Prostate gland (tissue), 2 donors: ENCODE results near the gene STK35.

Experiments
- POLR2A ChIP-seq: fragments of 450-650 bp; IDR thresholded peaks from one replicate; pipeline ENCODE4 v1.6.1; 2016; ENCODE audit warnings: antibody characterized with exemption, mild to moderate bottlenecking
- POLR2AphosphoS5 ChIP-seq: sonication (generic); formaldehyde crosslinking; IDR thresholded peaks from one replicate; pipeline ENCODE4 v1.6.1; 2017; ENCODE audit warnings: antibody characterized with exemption
- TF ChIP-seq, protein P1 (sequence below), 4 experiments: fragments of 200-600 bp in 2 of 4; fragments of 450-650 bp in 2 of 4; sonication (generic) in 2 of 4; IDR thresholded peaks; 1 replicate in 3 of 4; 2 replicates in 1 of 4; pipeline ENCODE4 v1.5.1; 2016 to 2019; ENCODE audit warnings: antibody characterized with exemption in 4 of 4, mild to moderate bottlenecking in 2 of 4, moderate library complexity in 2 of 4

DNA sequence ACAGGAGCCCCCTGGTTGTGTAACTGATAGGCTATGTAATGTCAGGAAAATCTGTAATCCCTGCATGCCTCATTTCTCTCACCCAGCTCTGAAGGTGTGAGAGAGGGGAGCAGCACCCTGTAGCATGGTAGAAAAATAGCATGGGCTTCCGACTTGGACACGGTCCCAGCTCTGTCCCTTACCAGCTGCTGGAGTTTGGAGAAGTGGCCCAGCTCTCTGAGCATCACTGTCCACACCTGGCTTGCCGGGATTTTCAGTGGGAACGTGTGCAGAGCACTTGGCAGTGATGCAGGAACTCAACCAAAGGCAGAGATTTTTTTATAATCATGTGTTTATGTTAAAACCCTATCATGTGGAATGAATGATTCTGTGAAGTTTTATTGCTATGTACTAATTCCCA is 34.6 kb downstream of the STK35 start:
- TF ChIP-seq, protein P1, sequence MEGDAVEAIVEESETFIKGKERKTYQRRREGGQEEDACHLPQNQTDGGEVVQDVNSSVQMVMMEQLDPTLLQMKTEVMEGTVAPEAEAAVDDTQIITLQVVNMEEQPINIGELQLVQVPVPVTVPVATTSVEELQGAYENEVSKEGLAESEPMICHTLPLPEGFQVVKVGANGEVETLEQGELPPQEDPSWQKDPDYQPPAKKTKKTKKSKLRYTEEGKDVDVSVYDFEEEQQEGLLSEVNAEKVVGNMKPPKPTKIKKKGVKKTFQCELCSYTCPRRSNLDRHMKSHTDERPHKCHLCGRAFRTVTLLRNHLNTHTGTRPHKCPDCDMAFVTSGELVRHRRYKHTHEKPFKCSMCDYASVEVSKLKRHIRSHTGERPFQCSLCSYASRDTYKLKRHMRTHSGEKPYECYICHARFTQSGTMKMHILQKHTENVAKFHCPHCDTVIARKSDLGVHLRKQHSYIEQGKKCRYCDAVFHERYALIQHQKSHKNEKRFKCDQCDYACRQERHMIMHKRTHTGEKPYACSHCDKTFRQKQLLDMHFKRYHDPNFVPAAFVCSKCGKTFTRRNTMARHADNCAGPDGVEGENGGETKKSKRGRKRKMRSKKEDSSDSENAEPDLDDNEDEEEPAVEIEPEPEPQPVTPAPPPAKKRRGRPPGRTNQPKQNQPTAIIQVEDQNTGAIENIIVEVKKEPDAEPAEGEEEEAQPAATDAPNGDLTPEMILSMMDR (IDR thresholded peaks at IDR 0.05), result no peak
- TF ChIP-seq POLR2A (no peak), POLR2AphosphoS5 (no peak)
